Neural cell (in vitro differentiated cells): ENCODE measurements around the gene CCDC7. TPM values are rescaled to one million over a fixed set of nuclear protein-coding genes. Genes with fewer than 3 reads are reported as not detected.
A peak's percentile ranks its signal among the peaks of the same experiment; 100 is the strongest.
"Not testable (repeated sequence)": the region's sequence is repeated elsewhere in the genome, so short reads cannot be mapped to it uniquely, and the experiment has no call there.

ENCODE experiments used
- H2AFZ ChIP-seq: fragments of 200-600, 300-800 bp; sonication (generic), shearing (Covaris generic); 2 replicates; pipeline ENCODE4 v1.6.0; 2014; ENCODE audit warnings: low read depth, mild to moderate bottlenecking, antibody characterized with exemption, low read length, moderate library complexity
- H3F3A ChIP-seq: fragments of 200-600 bp; shearing (Covaris generic); 2 replicates; pipeline ENCODE4 v1.6.1; 2016; ENCODE audit warnings: mild to moderate bottlenecking, moderate library complexity, mixed read lengths, antibody characterized with exemption, low read length; ENCODE audit not compliant: insufficient read depth, poor library complexity, severe bottlenecking
- H3K27ac ChIP-seq: fragments of 200-600, 300-800 bp; sonication (generic), shearing (Covaris generic); 2 replicates; pipeline ENCODE4 v1.5.1; 2014; ENCODE audit warnings: mild to moderate bottlenecking, low read length, moderate library complexity
- H3K27me3 ChIP-seq: fragments of 300-800, 200-600 bp; sonication (generic), shearing (Covaris generic); 2 replicates; pipeline ENCODE4 v1.6.0; 2014; ENCODE audit warnings: mild to moderate bottlenecking, low read depth, low read length, moderate library complexity; ENCODE audit not compliant: insufficient read depth
- H3K36me3 ChIP-seq: fragments of 300-800, 200-600 bp; sonication (generic), shearing (Covaris generic); 2 replicates; pipeline ENCODE4 v1.5.1; 2014; ENCODE audit warnings: mild to moderate bottlenecking, antibody characterized with exemption, low read length, moderate library complexity; ENCODE audit not compliant: insufficient read depth
- H3K4me2 ChIP-seq: fragments of 300-800, 200-600 bp; sonication (generic), shearing (Covaris generic); 2 replicates; pipeline ENCODE4 v1.6.0; 2014; ENCODE audit warnings: mild to moderate bottlenecking, low read length
- H3K4me3 ChIP-seq: fragments of 300-800, 200-600 bp; sonication (generic), shearing (Covaris generic); 2 replicates; pipeline ENCODE4 v1.5.1; 2014; ENCODE audit warnings: mild to moderate bottlenecking, low read length, moderate library complexity
- H3K79me2 ChIP-seq: fragments of 200-600 bp; shearing (Covaris generic); replicated peaks from 2 replicates; pipeline ENCODE4 v1.6.0; 2014; ENCODE audit warnings: mild to moderate bottlenecking, low read length, moderate library complexity; ENCODE audit not compliant: insufficient read depth
- H3K9ac ChIP-seq: fragments of 300-800, 200-600 bp; sonication (generic), shearing (Covaris generic); 2 replicates; pipeline ENCODE4 v1.6.1; 2016; ENCODE audit warnings: mild to moderate bottlenecking, low read length, mixed read lengths
- H3K9me2 ChIP-seq: fragments of 200-600 bp; shearing (Covaris generic); 2 replicates; pipeline ENCODE4 v1.6.1; 2016; ENCODE audit warnings: mild to moderate bottlenecking, low read length, mixed read lengths; ENCODE audit not compliant: insufficient read depth
- H3K9me3 ChIP-seq: fragments of 200-600, 300-800 bp; sonication (generic), shearing (Covaris generic); 2 replicates; pipeline ENCODE4 v1.6.1; 2016; ENCODE audit warnings: mild to moderate bottlenecking, mixed run types, low read length, moderate library complexity, mixed read lengths
- H4K20me1 ChIP-seq: fragments of 200-600 bp; shearing (Covaris generic); 2 replicates; pipeline ENCODE4 v1.6.1; 2016; ENCODE audit warnings: mild to moderate bottlenecking, mixed run types; ENCODE audit not compliant: insufficient read depth
- CTCF ChIP-seq: fragments of 450-650 bp; IDR thresholded peaks from 2 replicates; pipeline ENCODE4 v1.5.1; 2014; ENCODE audit warnings: antibody characterized with exemption, mild to moderate bottlenecking, moderate library complexity; ENCODE audit not compliant: poor library complexity, severe bottlenecking
- EP300 ChIP-seq: fragments of 450-650 bp; conservative IDR thresholded peaks from 2 replicates; pipeline ENCODE4 v1.6.1; 2014; ENCODE audit warnings: antibody characterized with exemption, mild to moderate bottlenecking, moderate library complexity; ENCODE audit not compliant: poor library complexity, severe bottlenecking
- EZH2 ChIP-seq: fragments of 200-600, 300-800 bp; shearing (Covaris generic), sonication (generic); IDR thresholded peaks from 2 replicates; pipeline ENCODE4 v1.6.1; 2014; ENCODE audit warnings: antibody characterized with exemption, low read length, borderline replicate concordance, mild to moderate bottlenecking; ENCODE audit not compliant: insufficient read depth, poor library complexity, severe bottlenecking
- MXI1 ChIP-seq: fragments of 450-650 bp; conservative IDR thresholded peaks from 2 replicates; pipeline ENCODE4 v1.6.1; 2014; ENCODE audit warnings: antibody characterized with exemption, mild to moderate bottlenecking; ENCODE audit not compliant: poor library complexity, severe bottlenecking
- POLR2AphosphoS5 ChIP-seq: IDR thresholded peaks from 2 replicates; pipeline ENCODE4 v1.6.1; 2012
- RAD21 ChIP-seq: fragments of 450-650 bp; conservative IDR thresholded peaks from 2 replicates; pipeline ENCODE4 v1.6.1; 2014; ENCODE audit warnings: antibody characterized with exemption, mild to moderate bottlenecking, moderate library complexity
- REST ChIP-seq: IDR thresholded peaks from 2 replicates; pipeline ENCODE4 v1.6.1; 2012; ENCODE audit warnings: borderline replicate concordance
- SMC3 ChIP-seq: fragments of 450-650 bp; conservative IDR thresholded peaks from 2 replicates; pipeline ENCODE4 v1.6.1; 2014; ENCODE audit warnings: antibody characterized with exemption, mild to moderate bottlenecking, moderate library complexity; ENCODE audit not compliant: poor library complexity
- TAF1 ChIP-seq: IDR thresholded peaks from 2 replicates; pipeline ENCODE4 v1.6.1; 2012; ENCODE audit warnings: low read depth
- polyA minus RNA-seq: library from RNA; depleted of rRNA, polyadenylated mRNA; stranded (reverse); fragments of >200 nt; gene quantifications from 2 replicates; pipeline ENCODE4 v1.2.3, GENCODE V29; 2014
- polyA plus RNA-seq: library from polyadenylated mRNA; depleted of rRNA; stranded (reverse); fragments of >200 nt; gene quantifications from 2 replicates; pipeline ENCODE4 v1.2.3, GENCODE V29; 2014

Gene CCDC7
- polyA plus RNA-seq (3.9 and 5.1 TPM in 2 replicates), polyA minus RNA-seq (63.5 and 79.2 TPM in 2 replicates)

- H3K4me3 ChIP-seq = peak within 1 kb of the TSS; percentile 89
- no peaks in the 10 kb centered on the region for H3K79me2 ChIP-seq
- H3K4me2 ChIP-seq = peak within 1 kb of the TSS; percentile 91
- peak within 1 kb of the TSS; percentile 92 for H3K27ac ChIP-seq
- peak within 1 kb of the TSS; percentile 97 for H2AFZ ChIP-seq
- peak; percentile 79 for TF ChIP-seq CTCF
- TF ChIP-seq EP300 = peak; percentile 58
- TF ChIP-seq REST = peak; percentile 43
- TF ChIP-seq RAD21 = peak; percentile 69
- TF ChIP-seq EZH2 = no peak
- peak; percentile 68 for TF ChIP-seq MXI1
- TF ChIP-seq POLR2AphosphoS5 = peak; percentile 75
- peak; percentile 68 for TF ChIP-seq TAF1
- TF ChIP-seq SMC3 = peak; percentile 77
- no peaks in the 10 kb centered on the region for H3K36me3 ChIP-seq
- no peaks in the 10 kb centered on the region for H3K9me2 ChIP-seq
- peak within 1 kb of the TSS; percentile 82 for H3K9ac ChIP-seq
- H3K27me3 ChIP-seq = no peaks in the 10 kb centered on the region
- H3F3A ChIP-seq = no peaks in the 10 kb centered on the region
- H4K20me1 ChIP-seq = no peaks in the 10 kb centered on the region
- no peaks in the 10 kb centered on the region for H3K9me3 ChIP-seq
These were observed at the start of gene CCDC7 for GRCh38 chr10:32445740-32446535. Gene CCDC7, plus strand, starts transcription at chr10:32446140. Its CDS starts 5,503 bp downstream, at chr10:32451643.

GRCh38 chr10:32397163-32397562, 48.8 kb upstream of the CCDC7 start:
- not testable (repeated sequence) for H2AFZ ChIP-seq, H3F3A ChIP-seq, H3K27me3 ChIP-seq, H4K20me1 ChIP-seq, H3K36me3 ChIP-seq, H3K9me2 ChIP-seq, H3K79me2 ChIP-seq, H3K9me3 ChIP-seq, H3K9ac ChIP-seq, H3K4me3 ChIP-seq, H3K4me2 ChIP-seq, H3K27ac ChIP-seq

- H3K27ac ChIP-seq, H3F3A ChIP-seq, H3K9me2 ChIP-seq, H3K36me3 ChIP-seq, H3K4me3 ChIP-seq, H4K20me1 ChIP-seq, H3K9ac ChIP-seq, H3K79me2 ChIP-seq, H3K4me2 ChIP-seq, H3K9me3 ChIP-seq, H3K27me3 ChIP-seq, H2AFZ ChIP-seq: not testable (repeated sequence)
These were observed 46.2 kb upstream of the CCDC7 start for GRCh38 chr10:32399720-32400119.
